Stimulated activated naive CD8-positive, alpha-beta T cell treated with anti-CD3 and anti-CD28 coated beads, Interleukin-15, Interleukin-2, amounts not matched to agents 100 U/mL and 50 U/mL, for 24 hours (primary cell): ENCODE data around the gene NR2C1.
"Not testable (repeated sequence)": the region's sequence is repeated elsewhere in the genome, so short reads cannot be mapped to it uniquely, and the experiment has no call there.

Source experiments
- ATAC-seq: fragments of 150-1000 bp; cut with Tn5 transposase; one replicate; pipeline ENCODE4 v1.10.0; 2021
- DNase-seq: peaks from one replicate; pipeline ENCODE4 v3.0.0; 2021

NR2C1 gene

DNA sequence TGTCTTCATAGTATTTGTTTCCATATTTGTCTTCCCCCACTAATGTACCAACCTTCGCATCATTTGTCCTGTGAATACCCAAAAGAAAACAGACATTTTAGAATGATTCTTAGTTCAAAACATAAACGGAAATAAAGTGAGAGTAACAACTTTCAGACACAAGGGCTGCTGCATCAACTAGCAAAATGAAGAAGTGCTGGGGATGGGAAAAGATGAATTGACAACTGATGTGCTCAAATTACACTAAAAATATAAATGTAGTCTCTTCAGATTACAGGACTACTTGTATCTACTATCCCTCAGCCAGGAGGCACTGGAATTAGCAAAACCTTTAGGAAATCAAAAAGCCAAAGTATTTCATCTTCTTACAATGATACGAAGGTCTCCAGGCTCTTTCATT is 70.7 kb downstream of the NR2C1 start:
- ATAC-seq (no peak), DNase-seq (no peak)

DNA sequence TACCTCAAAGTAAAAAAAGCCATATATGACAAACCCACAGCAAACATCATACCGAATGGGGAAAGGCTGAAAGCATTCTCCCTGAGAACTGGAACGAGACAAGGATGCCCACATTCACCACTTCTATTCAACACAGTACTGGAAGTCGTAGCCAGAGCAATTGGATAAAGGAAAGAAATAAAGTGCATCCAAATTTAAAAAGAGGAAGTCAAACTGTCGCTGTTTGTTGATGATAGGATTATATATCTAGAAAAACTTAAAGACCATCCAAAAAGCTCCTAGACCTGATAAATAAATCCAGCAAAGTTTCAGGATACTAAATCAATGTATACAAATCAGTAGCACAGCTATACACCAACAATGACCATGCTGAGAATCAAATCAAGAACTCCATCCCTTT is 75.1 kb downstream of the NR2C1 start:
- ATAC-seq (no peak), DNase-seq (no peak)

DNA sequence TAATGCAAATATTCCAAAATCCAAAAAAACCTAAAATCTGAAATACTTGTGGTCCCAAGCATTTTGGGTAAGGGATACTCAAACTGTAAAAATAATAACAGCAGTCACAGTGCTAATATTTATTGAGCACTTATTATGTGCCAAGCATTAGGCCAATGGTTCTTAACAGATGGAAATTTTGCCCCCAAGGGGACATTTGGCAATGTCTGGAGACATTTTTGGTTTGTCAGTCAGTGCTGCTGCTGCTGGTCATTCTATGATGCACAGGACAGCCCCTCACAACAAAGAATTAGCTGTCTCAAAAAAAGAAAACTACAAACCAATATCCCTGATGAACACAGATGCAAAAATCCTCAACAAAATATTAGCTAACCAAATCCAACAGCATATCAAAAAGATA is 75.7 kb downstream of the NR2C1 start:
- no peak for DNase-seq
- ATAC-seq, result no peak

DNA sequence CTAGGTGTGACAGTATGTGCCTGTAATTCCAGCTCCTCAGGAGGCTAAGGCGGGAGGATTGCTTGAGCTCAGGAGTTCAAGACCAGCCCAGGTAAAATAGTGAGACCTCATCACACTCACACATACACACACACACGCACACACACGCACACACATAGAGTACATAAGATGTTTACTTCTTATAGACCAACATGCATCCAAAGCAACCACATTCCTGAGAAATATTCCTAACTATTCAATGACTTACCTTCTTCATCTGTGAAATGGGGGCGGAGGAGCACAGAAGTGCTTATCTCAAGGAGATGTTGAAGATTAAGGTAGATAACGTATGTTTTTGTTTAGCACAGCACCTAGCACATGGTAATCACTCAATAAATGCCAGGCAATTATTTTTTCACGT is 76.4 kb downstream of the NR2C1 start:
- ATAC-seq, result no peak
- DNase-seq, result no peak

DNA sequence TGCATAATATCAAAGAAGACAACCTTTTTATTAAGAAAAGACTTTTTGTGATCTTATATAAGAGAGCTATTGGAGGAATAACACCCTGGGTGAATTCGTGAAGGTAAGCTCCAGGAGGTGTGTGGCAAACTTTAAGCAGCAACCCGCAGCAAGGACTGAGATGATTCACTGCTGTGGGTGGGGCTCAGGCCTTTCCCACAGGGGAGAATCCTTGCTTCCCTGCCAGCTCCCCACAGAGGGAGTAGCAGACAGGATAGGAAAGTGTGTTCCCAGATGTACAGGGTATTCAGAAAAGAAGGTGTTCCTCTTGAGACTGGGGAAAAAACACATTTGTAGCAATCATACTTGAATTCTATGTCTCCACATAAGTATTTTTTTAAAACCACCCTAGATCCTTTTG is 79.1 kb downstream of the NR2C1 start:
- DNase-seq, result no peak
- no peak for ATAC-seq

DNA sequence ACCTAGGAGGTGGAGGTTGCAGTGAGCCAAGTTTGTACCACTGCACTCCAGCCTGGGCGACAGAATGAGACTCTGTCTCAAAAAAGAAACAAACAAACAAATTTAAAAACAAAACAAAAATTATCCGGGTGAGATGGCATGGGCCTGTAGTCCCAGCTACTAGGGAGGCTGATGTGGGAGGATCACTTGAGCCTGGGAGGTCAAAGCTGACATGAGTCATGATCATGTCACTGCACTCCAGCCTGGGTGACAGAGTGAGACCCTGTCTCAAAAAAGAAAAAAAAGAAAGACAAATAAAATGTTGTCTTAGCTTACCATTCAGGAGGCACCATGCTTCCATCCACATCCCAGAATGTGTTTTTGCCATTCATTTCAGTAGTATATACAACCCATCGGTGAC is 79.6 kb downstream of the NR2C1 start:
- DNase-seq, ATAC-seq: not testable (repeated sequence)

DNA sequence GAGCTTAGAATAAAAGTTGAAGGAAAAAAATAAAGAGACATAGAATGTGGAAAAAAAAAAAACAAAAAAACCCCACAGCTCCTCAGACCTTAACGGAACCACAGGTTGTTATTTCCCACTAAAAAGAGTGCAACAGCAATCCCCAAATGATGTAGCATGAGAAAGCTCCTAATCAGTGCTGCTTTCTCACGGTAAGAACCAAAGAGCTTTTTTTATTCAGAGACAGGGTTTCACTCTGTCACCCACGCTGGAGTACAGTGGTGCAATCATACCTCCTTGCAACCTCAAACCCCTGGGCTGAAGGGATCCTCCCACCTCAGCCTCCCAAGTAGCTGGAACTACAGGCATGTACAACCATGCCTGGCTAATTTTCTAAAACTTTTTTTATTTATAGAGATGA is 83.2 kb downstream of the NR2C1 start:
- ATAC-seq (no peak), DNase-seq (no peak)

DNA sequence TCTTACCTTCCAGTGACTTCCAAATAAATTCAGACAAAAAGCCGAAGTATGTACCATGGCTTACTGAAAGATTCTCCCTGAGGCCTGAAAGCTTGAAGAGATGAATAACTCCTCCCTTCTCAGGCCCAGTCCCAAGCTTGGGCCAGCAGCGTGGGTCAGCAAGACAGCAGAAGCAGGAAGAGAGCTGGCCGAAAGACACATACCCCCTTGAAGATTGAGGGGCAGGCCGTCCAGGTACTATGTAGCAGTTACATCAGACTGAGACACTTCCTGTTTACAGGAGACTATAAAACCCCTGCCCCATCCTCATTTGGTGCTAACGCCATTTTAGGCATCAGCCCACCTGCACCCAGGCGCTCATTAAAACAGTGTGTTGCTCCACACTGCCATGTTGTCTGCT is 84.9 kb downstream of the NR2C1 start:
- DNase-seq, result no peak
- ATAC-seq, result no peak

DNA sequence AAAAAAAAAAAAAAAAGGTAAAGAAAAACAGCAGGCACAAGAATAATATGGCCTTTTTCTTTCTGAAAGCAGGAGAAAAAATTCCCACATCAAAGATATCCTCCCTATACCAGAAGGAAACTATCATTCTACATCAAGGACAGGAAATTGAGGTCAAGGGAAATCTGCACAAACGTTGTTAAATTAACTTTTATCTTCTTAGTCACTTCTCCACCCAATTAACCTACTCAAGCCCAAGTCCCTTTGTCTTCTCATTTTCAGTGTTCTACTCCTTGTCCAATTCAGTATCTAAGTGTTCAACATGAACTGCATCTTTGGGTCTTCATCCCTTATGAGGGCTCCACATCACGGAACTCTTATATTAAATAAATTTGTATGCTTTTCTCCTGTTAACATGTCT is 85.6 kb downstream of the NR2C1 start:
- DNase-seq (no peak), ATAC-seq (peak; percentile 55)

DNA sequence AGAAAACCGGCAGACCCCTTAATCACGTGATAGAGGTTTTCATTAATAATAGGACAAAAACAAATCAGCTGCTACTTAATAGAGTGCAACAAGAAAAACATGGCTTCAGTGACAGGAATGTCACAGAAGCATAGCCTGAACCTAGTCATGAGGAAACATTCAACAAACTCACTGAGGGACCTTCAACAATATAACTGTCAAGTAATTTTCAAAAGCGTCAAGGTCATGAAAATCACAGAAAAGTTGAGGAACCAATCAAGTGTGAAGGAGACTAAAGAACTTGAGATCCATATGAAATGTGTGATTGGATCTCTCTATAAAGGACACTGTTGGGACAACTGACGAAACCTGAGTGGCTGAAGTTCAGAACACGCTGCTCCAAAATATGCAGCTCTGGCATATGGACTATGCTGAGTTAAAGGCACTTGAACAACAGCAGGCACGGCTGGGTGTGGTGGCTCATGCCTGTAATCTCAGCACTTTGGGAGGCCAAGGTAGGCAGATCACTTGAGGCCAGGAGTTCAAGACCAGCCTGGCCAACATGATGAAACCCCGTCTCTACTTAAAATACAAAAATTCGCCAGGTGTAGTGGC is 86.2 kb downstream of the NR2C1 start:
- DNase-seq, result no peak
- ATAC-seq, result no peak

DNA sequence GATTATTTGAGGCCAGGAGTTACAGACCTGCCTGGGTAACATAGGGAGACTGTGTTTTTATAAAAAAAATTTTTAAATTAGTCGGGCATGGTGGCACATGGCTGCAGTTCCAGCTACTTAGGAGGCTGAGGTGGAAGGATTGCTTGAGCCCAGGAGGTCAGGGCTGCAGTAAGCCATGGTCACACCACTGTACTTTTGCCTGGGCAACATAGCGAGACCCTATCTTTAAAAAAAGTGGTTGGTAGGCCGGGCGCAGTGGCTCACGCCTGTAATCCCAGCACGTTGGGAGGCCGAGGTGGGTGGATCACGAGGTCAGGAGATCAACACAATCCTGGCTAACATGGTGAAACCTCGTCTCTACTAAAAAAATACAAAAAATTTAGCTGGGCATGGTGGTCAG is 88.3 kb downstream of the NR2C1 start:
- DNase-seq, ATAC-seq: not testable (repeated sequence)

DNA sequence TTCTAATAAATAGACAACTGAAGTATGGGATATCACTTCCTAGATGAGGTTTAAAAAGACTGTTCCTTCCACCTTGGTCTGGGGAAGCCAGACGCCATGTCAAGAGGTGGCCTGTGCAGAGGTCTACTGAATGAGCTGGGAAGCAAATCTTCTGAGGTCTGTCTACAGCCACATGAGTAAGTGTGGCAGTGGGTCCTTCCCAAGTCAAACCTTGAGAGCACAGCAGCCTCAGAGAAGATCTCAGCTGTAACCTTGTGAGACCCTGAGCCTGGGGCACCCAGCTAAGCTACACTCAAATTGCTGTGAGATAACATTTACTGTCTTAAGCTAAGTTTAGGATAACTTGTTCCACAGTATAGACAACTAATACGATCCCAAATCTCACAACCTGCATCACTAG is 90.1 kb downstream of the NR2C1 start:
- ATAC-seq, result no peak
- no peak for DNase-seq

DNA sequence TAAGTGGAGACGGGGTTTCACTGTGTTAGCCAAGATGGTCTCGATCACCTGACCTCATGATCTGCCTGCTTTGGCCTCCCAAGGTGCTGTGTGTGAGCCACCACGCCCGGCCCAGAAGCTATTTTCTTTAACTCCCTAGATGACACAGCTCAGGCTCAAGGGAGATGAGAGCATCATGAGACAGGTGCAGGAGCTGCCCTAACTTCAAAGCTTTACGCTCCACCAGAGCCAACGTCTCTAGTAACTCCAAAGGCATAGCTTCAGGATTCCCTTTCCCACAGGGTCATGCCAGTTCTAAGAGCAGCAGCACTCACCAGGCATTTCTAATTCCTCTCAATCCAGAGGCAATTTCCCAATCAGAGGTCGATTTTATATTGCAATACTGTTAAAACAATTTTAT is 91.0 kb downstream of the NR2C1 start:
- DNase-seq (no peak), ATAC-seq (no peak)

DNA sequence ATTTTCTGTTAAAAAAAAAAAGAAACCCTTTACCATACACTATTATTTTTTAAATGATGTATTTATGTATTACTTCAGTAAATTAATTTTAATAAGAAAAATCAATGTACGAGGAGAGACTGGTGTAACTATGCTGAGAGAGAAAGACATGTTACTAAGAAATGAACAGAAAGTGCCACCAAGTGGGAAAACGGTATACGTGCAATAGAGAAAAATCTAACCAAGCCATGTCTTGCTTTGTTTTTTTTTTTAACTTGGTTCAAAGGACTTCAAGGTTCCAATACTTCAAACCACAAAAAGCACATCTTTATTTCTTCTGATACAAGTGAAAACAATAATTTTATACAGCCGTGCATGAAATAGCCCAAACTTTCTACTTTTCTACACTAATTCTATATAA is 92.8 kb downstream of the NR2C1 start:
- DNase-seq (no peak), ATAC-seq (no peak)

DNA sequence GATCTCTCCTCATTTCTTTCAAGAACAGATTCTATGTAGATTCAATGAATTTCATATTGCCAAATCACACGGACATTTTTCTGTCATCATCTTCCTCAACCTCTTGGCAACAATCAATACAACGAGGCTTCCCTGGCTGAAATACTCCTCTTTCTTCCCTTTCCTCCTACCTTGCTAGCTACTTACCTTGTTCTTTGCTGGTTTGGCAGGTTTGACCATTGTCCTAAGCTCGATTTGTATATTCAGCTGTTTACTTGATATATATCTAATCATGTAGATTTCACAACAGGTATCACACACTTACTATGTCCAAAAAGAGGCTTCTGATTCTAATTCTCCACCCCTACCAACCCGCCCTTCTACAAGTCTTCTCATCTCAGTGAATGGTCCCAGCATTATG is 93.5 kb downstream of the NR2C1 start:
- no peak for DNase-seq
- ATAC-seq, result no peak

DNA sequence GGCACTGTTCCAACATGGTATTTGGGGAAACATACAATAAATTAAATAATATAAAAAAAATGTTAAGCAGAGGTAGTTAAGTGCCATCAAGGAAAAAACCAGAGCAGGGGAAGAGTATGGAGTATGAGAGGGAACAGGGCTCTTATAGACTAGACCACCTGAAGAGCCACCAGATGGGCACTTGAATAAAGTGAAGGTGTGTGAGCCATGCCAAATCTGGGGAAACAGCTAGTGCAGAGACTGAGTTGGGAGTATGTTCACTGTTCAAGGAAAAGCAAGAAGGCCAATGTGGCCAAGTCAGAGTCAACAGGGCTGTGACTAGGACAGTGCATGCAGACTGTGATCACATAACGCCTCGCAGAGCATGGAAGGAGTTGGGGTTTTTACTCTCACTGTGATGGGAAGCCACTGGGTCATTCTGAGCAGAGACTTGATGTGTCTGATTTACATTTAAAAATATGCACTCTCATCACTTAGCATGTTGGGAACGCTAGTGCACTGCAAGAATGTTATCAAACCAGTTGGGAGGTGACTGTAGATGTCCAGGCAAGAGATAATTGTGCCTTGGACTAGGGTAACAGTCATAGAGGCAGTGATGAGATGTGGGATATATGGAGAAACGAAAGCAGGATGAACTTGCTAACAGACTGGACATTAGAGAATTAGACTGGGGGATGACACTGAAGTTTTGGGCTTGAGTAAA is 95.5 kb downstream of the NR2C1 start:
- no peak for ATAC-seq

DNA sequence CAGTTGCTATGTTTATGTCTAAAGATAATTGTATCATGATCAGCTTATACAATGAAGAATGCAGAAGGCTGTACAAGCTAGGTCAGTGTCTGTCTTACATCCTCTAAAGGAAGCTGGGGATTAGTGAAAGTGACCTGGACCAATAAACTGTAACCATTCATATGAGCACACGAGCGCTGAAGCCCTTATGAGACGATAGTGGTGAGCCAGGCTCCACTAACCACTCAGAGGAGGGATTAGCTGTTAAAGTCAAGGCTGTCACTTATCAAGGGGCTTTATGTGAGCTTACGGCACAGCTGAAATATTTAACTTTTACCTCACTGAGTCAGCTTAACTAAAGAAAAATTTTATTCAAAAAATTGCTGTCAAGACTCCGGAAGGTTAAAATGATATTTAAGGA is 100.2 kb downstream of the NR2C1 start:
- DNase-seq (no peak), ATAC-seq (no peak)

More for the DNA sequence above, 95.5 kb downstream of the NR2C1 start:
- no peak for DNase-seq

DNA sequence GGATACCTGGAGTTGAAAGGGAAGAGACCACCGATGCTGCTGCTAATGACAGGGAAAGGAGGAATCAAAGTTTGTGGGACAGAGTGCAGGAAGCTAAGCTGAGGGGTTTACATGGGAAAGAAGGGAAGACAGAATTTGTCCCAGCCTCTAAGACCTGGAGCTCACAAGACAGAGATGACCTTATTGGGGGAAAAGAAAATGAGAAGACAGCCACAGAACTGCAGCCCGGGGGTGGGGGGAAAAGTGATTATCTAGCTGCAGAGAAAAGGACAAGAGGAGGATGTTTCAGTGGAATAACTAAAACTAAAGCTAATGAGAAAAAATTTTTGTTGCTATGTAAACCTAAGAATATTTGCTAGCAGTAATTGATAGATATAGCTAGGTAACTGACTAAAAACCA is 100.6 kb downstream of the NR2C1 start:
- ATAC-seq, result no peak
- no peak for DNase-seq

DNA sequence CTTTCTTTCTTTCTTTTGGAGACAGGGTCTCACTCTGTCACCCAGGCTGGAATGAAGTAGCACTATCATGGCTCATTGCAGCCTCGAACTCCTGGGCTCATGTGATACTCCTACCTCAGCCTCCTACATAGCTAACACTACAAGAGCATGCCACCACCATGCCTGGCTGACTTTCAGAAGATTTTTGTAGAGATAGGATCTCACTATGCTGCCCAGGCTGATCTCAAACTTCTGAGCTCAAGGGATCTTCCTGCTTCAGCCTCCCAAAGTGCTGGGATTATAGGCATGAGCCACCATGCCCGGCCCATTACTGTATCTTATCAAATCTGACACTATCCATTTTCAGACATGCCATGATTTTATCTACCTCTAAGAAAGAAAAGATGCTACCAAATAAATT is 101.5 kb downstream of the NR2C1 start:
- no peak for ATAC-seq

DNA sequence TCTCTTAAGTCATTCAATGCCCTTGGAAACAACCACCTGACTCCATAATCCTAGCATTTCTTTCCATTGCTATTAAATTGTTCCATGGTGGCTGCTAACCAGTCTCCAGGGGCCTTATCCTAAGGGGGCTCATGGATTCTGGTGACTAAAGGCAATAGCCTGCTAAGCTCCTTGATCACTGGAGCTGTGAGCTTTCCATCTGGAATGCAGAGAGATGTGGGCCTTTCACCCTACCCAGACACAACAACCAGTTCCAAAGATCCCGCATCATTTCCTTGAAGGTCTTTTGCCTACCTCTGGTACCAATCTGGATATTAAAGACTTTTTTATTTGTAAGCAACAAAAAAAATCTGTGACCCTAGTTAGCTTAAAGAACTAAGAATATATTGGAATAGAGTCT is 102.9 kb downstream of the NR2C1 start:
- DNase-seq (no peak), ATAC-seq (no peak)

More for the DNA sequence above, 101.5 kb downstream of the NR2C1 start:
- DNase-seq, result no peak
